ENCODE data around the gene DOC2B.

The DOC2B gene

GRCh38 chr17:160336-160735 lies 21.1 kb downstream of the DOC2B start:
- no peak for DNase-seq

DNA sequence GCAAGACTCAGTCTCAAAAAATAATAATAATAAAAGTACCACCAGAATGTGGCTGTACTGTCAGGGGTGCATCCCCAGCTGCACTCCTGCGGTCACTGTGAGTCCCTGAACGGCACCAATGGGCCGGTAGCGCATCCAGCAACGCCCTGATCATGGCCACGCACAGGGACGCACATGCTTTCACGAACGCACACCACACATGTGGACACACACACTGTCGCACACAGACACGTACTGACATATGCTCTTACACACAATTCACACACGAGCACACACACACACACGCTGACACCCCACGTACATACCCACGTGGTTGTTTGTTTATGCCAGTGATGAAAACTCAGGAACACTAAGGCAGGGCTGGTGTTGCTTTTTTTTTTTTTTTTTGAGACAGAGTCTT lies 21.8 kb downstream of the DOC2B start:
- no peak for DNase-seq

DNA sequence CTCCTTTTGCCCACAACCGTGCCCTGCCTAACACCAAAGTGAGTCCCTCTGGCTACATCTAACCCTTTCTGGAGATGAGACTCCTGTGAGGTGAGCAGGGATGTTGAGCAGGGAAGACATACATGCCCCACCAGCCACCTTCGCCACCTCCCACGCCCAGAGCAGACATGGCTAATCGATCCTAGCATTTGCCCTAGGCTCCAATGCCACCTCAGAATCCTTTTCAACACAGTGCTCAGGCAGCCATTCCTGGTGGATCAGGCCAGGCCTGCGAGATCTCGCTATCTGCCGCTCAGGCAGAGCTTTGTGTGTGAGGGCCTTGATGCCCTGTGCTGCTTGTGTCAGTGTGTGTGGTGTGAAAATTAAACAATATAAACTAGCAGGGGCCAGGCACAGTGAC lies 23.1 kb downstream of the DOC2B start:
- no peak for DNase-seq

- DNase-seq = no peak
These were observed 23.5 kb downstream of the DOC2B start for GRCh38 chr17:157901-158300.

- DNase-seq = no peak
These were observed 24.5 kb downstream of the DOC2B start for GRCh38 chr17:156946-157345.

- DNase-seq = no peak
These were observed 25.3 kb downstream of the DOC2B start for GRCh38 chr17:156094-156621.

DNA sequence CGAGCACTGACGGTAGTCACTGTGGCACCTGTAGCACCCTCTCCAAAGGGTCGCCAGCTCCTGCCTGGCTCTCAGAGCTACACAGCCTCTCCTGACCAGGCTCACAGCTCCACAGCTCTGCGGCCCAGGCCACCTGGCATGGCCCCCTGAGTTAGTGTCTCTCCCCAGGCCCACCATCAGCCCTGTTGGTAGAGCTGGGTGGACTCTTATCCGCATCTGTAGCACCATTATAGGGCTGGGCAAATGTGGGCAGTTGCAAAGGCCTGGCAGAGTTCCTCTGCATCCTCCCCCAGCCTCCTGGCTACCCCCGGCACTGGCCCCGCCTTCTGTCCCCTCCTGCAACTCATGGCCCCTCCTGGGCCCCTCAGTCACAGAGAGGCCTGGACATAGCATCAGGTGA lies 25.9 kb downstream of the DOC2B start:
- no peak for DNase-seq

- no peak for DNase-seq
These were observed 27.6 kb downstream of the DOC2B start for GRCh38 chr17:153851-154250.

DNA sequence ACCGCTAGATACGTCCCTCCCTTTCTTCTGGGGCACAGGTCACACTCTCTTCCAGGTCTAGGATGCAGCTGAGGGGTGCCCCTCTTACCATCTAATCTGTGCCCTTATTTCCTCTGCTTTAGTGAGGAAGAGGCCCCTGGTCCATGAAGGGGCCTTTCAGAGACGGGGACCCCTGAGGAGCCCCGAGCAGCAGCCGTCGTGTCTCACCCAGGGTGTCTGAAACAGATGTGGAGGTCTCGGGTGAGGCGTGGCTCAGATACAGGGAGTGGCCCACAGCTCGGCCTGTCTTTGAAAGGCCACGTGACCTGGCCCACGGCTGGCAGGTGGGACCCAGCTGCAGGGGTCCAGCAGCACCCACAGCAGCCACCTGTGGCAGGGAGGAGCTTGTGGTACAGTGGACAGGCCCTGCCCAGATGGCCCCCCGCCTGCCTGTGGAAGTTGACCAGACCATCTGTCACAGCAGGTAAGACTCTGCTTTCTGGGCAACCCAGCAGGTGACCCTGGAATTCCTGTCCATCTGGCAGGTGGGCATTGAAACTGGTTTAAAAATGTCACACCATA lies 28.5 kb downstream of the DOC2B start:
- no peak for DNase-seq

DNA sequence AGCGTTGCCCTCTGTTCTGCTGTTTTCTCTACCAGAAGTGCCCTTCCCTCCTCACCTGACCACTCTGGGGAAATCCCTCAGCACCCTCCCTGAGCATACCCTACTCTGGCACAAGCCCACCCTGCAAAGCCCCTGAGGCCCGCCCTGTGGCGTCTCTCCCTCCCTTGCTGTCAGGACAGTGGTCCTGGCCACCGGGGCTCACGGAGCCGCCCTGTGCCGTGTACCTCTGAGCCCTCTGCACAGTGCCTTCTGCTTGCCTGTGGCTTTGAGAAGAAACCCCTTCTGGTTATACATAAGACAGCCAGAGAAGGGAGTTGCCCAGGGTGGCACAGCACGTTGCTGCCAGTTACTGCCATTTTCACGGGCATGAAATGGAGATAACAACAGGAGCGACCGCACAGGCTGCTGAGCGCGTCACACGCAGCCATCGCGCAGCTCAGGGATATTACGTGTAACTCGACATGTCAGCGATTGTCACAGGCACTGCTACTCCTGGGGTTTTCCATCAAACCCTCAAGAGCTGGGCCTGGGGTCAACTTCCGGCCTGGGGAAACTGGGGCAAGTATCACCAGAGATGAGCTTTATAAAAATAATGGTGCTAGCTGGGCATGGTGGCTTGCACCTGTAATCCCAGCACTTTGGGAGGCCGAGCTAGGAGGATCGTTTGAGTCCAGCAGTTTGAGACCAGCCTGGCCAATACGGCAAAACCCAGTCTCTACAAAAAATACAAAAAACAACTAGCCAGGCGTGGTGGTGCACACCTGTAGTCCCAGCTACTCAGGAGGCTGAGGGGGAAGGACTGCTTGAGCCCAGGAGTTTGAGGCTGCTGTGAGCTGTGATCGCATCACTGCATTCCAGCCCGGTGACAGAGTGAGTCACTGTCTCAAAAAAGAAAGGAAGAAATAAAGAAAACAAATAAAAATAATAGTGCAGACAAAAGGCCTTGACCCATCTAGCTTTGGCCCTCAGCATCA lies 29.3 kb downstream of the DOC2B start:
- no peak for DNase-seq

DNA sequence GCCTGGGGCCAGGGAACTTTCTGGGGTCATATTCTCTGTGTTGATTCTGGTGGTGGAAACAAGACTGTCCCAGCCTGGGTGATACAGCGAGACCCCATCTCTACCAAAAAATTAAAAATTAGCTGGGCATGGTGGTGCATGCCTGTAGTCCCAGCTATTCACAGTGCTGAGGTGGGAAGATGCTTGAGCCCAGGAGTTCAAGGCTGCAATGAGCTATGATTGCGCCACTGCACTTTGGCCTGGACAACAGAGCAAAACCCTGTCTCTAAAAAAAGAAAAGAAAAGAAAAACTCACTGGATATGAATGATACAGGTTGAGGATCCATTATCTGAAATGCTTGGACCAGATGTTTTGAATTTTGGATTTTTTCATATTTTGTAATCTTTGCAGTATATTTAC lies 30.4 kb downstream of the DOC2B start:
- no peak for DNase-seq

- DNase-seq = no peak
These were observed 31.4 kb downstream of the DOC2B start for GRCh38 chr17:149897-150584.

DNA sequence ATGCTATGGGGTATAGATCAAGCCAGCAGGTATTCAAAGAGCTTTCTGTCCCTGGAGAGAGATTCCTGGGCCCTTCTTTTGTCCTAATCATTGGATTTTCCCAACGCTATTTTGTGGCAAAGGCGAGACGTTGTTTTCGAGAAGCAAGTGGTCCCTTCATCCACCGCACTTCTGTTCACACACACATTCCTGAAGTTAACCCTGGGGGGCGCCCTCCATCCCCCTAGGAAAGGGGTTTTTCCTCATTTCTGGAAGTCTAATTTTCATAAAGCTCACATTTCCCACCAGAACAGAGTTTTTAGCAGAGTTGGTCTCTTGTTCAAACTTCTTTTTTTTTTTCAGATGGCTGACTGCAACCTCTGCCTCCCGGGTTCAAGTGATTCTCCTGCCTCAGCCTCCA lies 32.2 kb downstream of the DOC2B start:
- DNase-seq = no peak

DNA sequence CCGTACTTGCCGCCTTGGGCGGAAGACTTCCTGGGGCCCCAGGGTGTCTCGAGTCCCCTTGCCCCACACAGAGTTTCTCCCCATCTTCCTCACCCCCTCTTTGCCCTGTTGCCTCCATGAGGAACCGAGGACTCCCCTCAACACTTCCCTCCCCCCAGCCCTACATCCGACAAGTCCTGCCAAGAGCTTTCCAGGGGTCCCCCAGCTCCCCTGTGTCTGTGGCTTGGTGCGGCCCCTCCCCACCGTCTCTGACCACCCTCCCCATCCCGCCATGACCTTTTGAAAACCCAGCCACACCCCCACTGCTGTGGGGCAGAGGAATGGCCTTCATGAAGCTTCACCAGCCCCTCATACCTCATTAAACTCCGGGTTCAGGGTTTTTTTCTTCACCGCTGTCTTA lies 32.7 kb downstream of the DOC2B start:
- DNase-seq = no peak

- no peak for DNase-seq
These were observed 33.4 kb downstream of the DOC2B start for GRCh38 chr17:147796-148740.

GRCh38 chr17:146983-147761 lies 34.3 kb downstream of the DOC2B start:
- DNase-seq = no peak

- DNase-seq = no peak
These were observed 34.9 kb downstream of the DOC2B start for GRCh38 chr17:146546-146945.

GRCh38 chr17:145671-146541 lies 35.5 kb downstream of the DOC2B start:
- DNase-seq = no peak

DNA sequence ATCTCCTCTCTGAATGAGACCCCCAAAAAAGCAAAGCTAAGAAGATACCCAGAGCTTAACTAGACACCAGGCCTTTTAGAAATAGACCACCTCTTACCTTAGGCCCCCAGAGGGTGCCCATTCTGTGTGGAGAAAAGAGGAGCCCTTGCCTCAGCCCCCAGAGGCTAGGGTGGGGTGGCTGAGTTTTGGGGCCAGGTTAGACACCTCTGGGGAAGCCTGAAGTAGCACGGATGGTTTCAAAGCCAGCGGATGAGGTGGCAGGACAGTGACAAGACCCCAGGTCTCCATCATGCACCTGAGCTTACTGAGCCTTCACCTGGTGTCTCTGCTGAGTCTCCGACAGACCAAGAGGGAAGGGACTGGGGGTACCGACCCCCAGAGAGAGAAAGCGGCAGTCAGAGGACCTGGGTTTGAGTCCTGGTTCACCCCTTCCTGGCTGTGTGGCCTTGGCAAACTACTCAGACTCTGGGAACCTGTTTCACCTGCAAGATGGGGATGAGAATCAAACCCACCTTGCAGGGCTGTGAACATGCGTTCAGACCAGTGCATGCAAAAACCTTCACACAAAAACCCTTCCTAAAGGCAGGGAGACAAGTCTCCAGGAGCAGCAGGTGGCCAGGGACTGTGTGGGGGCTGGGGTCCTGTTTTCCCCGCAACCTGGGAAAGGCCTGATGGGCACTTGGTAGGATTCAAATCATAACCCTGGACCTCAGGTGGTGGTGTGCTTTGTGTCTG lies 36.3 kb downstream of the DOC2B start:
- no peak for DNase-seq
